Measurements from ENCODE around the gene KLHL6.
"Not testable (repeated sequence)": the region's sequence is repeated elsewhere in the genome, so short reads cannot be mapped to it uniquely, and the experiment has no call there.

KLHL6 gene

DNA sequence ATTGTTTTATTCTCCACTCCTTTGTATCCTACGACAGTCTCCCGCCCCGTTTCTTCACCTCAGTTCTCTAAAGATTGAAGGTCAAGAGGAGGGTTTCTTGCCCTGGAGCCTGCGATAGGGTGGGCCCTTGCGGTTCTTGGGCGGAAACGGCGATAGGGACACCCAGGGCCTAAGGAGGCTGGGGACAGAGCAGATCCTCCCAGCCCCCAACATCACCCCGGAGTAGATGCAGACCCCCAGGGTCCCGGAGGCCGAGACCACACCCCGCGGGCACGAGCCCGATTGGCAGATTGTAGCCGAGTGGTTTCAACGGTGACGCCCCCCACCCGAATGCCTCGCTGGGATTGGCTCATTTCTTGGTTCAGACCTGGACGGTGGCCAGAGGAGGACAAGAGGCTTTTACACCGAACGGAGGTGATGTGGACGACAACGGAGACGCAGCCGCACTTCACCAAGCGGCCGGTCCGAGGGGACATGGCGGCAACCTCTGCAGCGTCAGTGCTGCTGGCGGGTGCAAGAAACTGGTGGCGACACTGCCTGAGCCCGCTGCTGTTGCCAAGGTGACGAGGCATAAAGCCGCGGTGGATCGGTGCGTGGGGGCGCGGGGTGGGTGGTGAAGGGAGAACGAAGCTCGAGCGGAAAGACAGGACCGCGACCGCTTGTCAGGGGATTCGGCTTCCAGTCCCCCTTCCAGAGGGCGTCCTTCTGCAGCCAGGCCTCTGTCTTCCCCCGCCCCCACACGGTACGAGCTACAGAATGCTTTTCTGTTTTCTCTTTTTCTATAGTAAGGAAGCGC is 108.1 kb downstream of the KLHL6 start:
- DNase-seq (ENCODE audit: low spot score), result peak; percentile 87

- no peak for DNase-seq (ENCODE audit: low spot score)
These were observed 108.7 kb downstream of the KLHL6 start for GRCh38 chr3:183446838-183447205.

- no peak for DNase-seq (ENCODE audit: low spot score)
These were observed 110.8 kb downstream of the KLHL6 start for GRCh38 chr3:183444748-183445147.

DNA sequence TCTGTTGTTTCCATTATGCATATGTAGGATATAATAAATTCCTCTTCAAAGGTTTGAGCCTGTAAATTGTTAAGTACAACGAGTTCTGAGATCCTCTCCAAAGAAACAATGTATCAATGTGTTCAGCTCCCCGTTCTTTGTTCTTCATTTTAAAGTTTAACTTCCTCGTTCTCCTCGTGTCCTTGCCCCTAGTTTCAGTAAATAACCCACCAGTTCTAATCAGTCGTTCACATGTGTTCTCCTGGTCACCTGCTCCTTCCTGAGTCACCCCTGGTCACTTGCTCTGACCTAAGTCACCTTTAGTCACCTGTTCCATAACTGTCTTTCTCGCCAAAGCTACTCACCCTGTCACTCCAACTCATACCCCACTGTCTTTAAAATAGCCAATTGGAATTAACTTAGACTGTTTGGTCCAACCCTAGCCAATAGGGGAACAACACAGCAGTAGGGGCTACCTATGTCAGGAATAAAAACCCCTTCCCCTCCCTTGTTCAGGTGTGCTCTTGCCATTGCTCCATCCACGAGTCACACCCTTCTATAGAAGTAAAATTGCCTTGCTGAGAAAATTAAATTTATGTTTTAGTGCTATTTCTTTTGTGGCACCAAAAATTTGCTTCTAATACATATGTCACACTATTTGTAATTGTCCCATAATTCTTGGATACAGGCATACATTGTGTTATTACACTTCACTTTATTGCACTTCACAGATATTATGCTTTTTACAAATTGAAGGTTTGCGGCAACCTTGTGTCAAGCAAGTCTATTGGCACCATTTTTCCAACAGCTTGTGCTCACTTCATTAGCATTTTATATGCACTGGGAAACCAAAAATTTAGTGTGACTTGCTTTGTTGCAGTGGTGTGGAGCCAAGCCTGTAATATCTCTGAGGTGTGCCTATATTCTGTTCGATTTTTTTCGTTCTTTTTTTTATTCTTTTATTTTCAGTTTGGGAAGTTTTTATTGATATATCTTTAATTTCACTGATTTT is 111.8 kb downstream of the KLHL6 start:
- DNase-seq (ENCODE audit: low spot score), result no peak

DNA sequence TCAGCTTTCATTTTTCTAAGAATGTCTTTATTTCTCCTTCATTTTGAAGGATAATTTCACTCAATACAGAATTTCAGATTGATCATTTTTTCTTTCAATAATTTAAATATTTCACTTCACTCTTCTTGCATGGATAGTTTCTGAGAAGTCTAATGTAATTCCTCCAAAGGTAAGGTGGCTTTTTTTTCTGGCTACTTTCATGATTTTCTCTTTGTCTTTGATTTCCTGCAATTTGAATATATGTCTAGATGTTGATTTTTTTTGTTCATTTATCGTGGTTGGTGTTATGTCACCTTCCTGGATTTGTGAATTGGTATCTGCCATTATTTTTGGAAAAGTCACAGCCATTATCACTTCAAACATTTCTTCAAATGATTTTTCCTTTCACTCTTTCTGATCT is 112.5 kb downstream of the KLHL6 start:
- no peak for DNase-seq (ENCODE audit: low spot score)

GRCh38 chr3:183440521-183440920 is 115.0 kb downstream of the KLHL6 start:
- DNase-seq (ENCODE audit: low spot score), result not testable (repeated sequence)

- DNase-seq (ENCODE audit: low spot score), result no peak
These were observed 116.0 kb downstream of the KLHL6 start for GRCh38 chr3:183439515-183439914.

GRCh38 chr3:183438735-183439134 is 116.8 kb downstream of the KLHL6 start:
- no peak for DNase-seq (ENCODE audit: low spot score)

DNA sequence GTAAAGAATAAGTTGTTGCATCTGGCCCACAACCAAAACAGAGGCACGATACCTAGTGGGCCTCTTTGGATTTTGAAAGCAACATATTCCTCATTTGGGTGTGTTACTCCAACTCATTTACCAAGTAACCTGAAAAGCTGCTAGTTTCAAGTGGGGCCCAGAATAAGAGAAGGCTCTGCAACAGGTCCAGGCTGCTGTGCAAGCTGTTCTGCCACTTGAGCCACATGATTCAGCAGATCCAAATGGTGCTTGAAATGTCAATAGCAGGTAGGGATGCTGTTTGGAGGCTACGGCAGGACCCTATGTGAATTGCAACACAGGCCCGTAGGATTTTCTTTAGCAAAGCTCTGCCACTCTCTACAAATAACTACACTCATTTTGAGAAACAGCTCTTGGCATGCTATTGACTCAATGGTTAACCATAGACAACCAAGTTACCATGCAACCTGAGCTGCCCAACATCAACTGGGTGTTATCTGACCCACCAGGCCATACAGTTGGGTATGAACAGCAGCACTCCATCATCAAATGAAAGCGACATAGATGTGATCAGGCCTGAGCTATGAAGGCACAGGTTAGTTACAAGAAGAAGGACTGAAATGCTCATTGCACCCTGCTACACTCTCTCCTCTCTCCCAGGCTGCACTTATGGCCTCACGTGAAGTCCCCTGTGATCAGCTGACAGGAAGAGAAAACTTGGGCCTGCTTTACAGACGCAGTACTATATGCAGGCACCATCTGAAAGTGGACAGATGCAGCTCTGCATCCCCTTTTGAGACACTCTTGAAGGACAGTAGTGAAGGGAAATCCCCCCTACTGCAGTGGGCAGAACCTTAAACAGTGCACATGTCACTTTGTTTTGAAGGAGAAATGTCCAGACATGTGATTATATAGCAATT is 117.6 kb downstream of the KLHL6 start:
- DNase-seq (ENCODE audit: low spot score), result no peak

All from putamen (tissue), 1 donor.